GM21619 (cell line): ENCODE measurements around the gene MPPED2.

ENCODE experiments used
- ATAC-seq: cut with Tn5 transposase; IDR thresholded peaks from one replicate; pipeline ENCODE4 v1.9.1; 2021; ENCODE audit not compliant: unreplicated experiment

Gene MPPED2

DNA sequence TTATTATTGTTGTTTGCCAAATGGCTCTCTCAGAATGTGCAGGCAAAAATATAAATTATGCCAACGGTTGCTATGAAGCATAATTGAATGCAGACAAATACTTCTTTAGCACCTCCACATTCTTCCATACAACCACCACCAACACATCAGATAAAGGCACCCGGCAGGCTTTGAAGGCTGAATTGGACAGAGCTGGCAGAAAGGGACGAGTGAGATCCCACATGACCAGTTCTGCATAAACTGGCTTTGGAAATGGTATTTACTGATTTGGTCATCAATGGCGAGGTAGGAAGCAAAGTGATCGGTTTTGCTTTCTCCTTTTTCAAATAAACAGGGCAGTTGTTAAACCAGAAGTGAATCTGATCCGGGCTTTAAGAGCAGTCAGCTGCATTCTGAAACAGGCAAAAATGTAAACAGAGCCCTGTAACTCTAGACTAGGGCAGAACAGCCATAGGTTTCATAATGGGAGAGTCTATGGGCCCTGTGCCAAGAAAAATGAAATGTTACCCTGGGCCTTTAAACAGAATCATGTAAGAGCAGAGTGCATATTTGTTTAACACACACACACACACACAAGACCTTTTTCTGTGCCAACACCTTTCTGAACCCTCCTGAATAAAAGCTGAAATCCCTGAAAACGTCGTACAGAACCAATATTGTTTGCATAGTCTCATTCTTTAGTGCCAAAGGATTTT is 97.7 kb downstream of the MPPED2 start:
- no peak for ATAC-seq

DNA sequence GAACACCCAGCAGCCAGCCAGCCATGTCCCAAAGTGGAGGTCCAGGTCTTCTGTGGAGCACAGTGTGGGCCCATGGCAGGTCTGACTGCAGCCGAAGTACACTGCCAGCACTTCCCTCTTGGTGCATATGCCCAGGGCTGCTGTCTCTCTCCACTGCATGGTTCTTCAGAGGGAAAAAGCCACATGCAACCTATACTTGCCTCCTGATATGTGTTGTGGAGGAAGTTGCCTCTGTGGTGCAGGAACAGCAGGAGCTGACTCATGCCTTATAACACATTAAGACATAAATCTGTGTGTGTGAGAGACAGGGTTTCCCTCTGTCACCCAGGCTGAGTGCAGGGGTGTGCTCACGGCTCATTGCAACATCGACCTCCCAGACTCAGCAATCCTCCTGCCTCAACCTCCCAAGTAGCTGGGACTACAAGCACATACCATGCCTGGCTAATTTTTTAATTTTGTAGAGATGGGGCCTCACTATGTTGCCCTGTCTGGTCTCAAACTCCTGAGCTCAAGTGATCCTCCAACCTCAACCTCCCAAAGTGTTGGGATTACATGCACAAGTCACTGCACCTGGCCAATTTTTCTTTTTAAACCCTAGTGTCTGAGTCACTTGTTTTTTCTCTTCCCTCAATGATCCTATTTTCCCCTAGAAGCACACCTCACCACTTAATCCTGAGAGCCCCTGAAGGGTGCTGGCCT is 98.8 kb downstream of the MPPED2 start:
- no peak for ATAC-seq

GRCh38 chr11:30485756-30486155 is 100.4 kb downstream of the MPPED2 start:
- ATAC-seq = no peak

GRCh38 chr11:30485222-30485621 is 100.9 kb downstream of the MPPED2 start:
- ATAC-seq = no peak

DNA sequence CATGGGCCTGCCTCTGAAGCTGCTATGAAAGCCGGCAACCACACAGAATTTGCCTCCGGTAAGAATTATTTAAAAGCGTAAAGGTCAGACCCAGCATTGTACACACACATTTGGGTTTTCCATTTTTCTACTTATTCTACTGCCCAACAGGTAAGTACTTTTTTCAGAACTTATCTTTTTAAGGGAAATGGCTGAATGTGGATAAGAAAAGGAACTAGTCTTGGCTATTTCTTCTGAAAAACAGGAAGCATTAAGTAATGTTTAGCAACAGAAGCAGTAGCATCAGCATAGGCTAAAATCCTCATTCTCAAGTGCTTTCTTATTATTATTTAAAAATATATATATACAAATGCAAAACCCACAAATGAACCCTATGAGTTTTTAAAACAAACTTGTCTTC is 103.1 kb downstream of the MPPED2 start:
- ATAC-seq = no peak

DNA sequence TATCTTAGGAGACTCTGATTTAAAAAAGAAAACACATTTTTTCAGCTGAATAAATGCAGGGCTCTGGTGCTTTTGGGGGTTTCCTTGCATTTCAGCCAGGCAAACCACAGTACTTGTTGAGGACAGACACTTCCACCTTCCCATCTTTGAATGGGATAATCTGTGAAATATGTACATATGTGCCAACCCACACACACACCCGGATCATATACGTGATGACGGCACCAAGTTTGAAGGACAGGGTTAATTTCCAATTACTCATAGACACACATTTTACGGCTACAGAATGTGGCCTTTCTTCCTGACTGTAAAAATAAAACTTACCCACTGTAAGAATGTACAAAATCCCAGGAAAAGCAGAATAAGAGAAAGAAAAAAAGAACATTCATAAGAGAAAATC is 104.4 kb downstream of the MPPED2 start:
- ATAC-seq = no peak

DNA sequence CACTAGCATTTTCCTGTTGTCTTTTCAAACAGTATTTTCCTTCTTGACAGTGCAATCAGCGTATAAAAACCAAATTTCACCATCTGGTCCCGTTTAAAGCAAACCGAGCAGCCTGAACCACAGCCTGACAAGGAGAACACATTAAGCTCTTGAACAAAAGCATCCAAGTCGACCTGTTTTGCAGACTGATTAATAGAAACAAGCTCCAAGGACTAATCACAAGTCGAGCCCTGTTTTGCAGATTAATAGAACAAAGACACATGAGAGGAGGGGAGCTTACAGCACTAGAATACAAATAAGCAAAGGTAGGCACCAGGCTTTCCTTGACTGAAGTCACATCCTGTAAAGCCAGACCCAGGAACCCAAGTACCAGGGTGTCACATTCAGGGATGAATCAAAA is 104.8 kb downstream of the MPPED2 start:
- ATAC-seq = no peak

DNA sequence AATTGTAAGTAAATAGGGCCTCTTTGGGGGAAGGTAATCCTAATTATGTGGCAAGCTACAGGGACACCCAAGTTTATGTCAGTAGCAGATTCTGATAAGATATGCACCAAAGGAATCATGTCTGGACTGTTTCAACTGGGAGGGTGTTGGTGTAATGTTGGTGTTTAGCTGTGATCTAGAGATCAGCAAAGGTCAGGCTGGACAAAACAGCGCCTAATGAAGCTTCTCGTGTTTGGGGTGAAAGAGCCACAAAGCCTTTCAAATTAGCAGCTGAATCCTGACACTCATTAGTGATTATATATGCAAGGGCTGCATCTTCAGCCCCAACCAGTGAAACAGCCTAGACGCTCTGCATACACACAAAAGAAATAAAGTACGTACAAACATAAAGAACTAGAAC is 106.3 kb downstream of the MPPED2 start:
- ATAC-seq = no peak

DNA sequence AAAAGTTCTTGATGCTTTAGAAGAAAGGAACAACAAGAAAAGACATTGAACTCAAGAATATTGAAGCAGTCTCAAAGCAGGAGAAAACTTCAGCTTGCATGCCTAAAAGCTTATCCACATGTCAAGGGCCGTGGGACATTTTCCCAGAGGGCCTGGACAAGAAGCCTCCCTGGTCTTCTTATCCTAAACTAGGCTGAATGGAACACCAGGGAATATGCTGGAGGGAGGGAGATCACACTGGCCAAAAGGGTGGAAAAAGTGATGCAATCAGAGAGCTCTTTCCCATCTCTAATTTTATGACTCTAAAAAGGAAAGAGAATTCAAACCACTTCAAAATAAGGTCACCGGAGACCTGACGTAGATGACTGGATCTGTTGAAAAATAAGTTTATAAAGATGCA is 107.2 kb downstream of the MPPED2 start:
- no peak for ATAC-seq

GRCh38 chr11:30477061-30477460 is 109.1 kb downstream of the MPPED2 start:
- no peak for ATAC-seq

GRCh38 chr11:30474151-30474954 is 111.8 kb downstream of the MPPED2 start:
- no peak for ATAC-seq

DNA sequence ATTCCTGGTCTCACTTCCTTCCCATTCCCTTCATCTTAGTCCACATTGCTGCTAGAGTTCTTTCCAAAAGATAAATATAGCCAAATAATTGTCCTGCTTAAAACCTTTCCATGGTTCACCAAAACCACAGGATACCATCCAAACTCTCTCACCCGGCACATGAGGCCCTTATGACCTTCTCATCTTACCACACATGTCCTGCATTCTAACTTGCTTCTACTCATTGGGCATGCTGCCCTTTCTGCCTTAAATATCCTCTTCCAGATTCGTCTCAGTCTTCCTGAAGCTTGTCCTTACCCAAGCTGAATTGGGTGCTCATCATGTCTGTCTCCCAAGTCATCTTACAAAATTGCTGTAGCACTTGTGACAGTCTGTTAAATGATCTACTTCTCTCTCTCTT is 114.9 kb downstream of the MPPED2 start:
- ATAC-seq = no peak

GRCh38 chr11:30468881-30469280 is 117.3 kb downstream of the MPPED2 start:
- no peak for ATAC-seq

GRCh38 chr11:30467176-30467575 is 119.0 kb downstream of the MPPED2 start:
- ATAC-seq = no peak

- ATAC-seq = no peak
Measured at GRCh38 chr11:30465623-30466022, 120.5 kb downstream of the MPPED2 start.

- no peak for ATAC-seq
Measured at GRCh38 chr11:30465192-30465591, 121.0 kb downstream of the MPPED2 start.

- no peak for ATAC-seq
Measured at GRCh38 chr11:30463266-30463665, 122.9 kb downstream of the MPPED2 start.

- ATAC-seq = no peak
Measured at GRCh38 chr11:30462421-30462820, 123.7 kb downstream of the MPPED2 start.

GRCh38 chr11:30459821-30460220 is 126.3 kb downstream of the MPPED2 start:
- no peak for ATAC-seq

DNA sequence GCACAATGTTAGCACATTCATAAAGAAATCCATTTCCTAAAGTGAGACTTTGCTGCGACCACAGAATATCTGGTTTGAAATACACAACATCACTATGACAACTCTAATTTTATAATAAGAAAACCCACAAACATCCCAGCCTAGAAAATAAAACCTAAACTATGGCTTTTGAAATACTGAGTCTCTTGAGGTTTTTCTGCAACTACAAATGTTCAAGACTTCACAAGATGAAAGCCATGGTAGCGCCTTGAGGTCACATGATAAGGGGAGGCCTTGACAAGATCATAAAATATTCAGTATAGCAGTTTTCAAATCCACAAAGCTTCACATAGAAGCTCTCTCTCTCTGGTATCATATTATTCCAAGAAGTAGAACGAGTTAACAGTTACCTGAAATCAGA is 126.8 kb downstream of the MPPED2 start:
- ATAC-seq = no peak

- ATAC-seq = no peak
Measured at GRCh38 chr11:30458541-30458940, 127.6 kb downstream of the MPPED2 start.

- ATAC-seq = no peak
Measured at GRCh38 chr11:30457087-30457486, 129.1 kb downstream of the MPPED2 start.
